ENCODE data around the gene FAM151B.

The FAM151B gene

GRCh38 chr5:80568251-80568650, 80.4 kb downstream of the FAM151B start:
- H3K27ac ChIP-seq: no peak overlapping the region
- no peak overlapping the region for H2AFZ ChIP-seq (ENCODE audit: low read depth)
- no peaks in the 10 kb centered on the region for H3K4me1 ChIP-seq (ENCODE audit: low read depth, poor library complexity, severe bottlenecking)
- H3K4me2 ChIP-seq: no peak overlapping the region
- H4K20me1 ChIP-seq (ENCODE audit: insufficient read depth): no peaks in the 10 kb centered on the region
- no peak overlapping the region for H3K9ac ChIP-seq
- TF ChIP-seq CTCF (conservative IDR thresholded peaks at IDR 0.05; ENCODE audit: low read depth, low read length): no peak
- no peaks in the 10 kb centered on the region for H3K36me3 ChIP-seq (ENCODE audit: insufficient read depth)
- no peaks in the 10 kb centered on the region for H3K79me2 ChIP-seq (ENCODE audit: insufficient read depth, low read depth)
- no peak overlapping the region for H3K4me3 ChIP-seq (IDR thresholded peaks at IDR 0.05; ENCODE audit: insufficient read depth, low read depth, low read length)
- H3K27me3 ChIP-seq (ENCODE audit: insufficient read depth, low read depth): no peaks in the 10 kb centered on the region

DNA sequence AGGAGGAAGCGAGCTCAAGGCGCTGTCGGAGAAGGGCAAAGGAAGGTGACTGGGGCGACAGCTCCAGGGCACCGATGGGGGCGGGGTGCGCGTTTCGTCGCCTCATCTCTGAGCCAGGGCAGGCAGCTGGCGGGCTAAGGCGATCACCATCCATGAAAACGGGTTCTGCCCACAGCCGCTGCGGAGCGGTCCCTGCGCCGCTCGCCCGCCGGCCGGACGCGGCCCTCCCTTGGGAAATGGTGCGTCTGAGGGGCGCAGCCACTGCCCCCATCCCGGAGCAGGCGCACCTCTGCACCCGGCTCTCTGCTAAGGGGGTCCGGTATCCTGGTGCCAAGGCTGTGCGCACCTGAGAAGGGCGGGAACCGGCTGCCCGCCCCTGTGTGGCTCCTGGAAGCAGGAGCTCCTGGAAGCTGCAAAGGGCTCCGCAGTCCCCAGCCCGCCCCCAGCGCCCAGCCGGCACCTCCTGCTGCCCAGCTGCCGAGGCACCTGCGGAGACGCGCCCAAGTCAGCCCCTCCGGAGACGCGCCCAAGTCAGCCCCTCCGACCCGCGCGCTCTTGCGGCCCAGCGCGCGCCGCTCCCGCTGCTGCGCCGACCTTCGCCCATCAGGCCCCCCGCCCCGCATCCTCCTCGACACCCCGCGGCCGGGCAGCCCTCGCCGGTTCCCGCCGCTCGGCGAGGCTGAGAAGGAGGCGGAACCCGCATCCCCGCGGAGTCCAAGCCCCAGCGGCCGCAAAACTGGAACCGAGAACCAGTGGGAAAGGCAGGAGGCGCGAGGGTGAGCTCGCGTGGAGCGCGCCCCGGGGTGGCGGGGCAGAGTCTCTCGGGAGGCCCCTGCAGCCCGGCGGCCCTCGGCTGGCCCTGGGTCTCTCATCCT, 81.4 kb downstream of the FAM151B start:
- H3K27me3 ChIP-seq (ENCODE audit: insufficient read depth, low read depth): no peaks in the 10 kb centered on the region
- TF ChIP-seq CTCF (conservative IDR thresholded peaks at IDR 0.05; ENCODE audit: low read depth, low read length): no peak
- H3K4me2 ChIP-seq: no peak overlapping the region
- H3K36me3 ChIP-seq (ENCODE audit: insufficient read depth): no peaks in the 10 kb centered on the region
- no peak overlapping the region for H3K9ac ChIP-seq
- no peaks in the 10 kb centered on the region for H3K79me2 ChIP-seq (ENCODE audit: insufficient read depth, low read depth)
- H3K4me1 ChIP-seq (ENCODE audit: low read depth, poor library complexity, severe bottlenecking): no peaks in the 10 kb centered on the region
- no peak overlapping the region for H3K27ac ChIP-seq
- H2AFZ ChIP-seq (ENCODE audit: low read depth): no peak overlapping the region
- no peak overlapping the region for H3K4me3 ChIP-seq (IDR thresholded peaks at IDR 0.05; ENCODE audit: insufficient read depth, low read depth, low read length)
- H4K20me1 ChIP-seq (ENCODE audit: insufficient read depth): no peaks in the 10 kb centered on the region

- Histone ChIP-seq H4K20me1 (ENCODE audit: insufficient read depth) (no peaks in the 10 kb centered on the region), H3K4me1 (ENCODE audit: low read depth, poor library complexity, severe bottlenecking) (no peaks in the 10 kb centered on the region), H2AFZ (ENCODE audit: low read depth) (no peak within 1 kb of the TSS), H3K79me2 (ENCODE audit: insufficient read depth, low read depth) (no peaks in the 10 kb centered on the region), H3K27ac (no peak within 1 kb of the TSS), H3K27me3 (ENCODE audit: insufficient read depth, low read depth) (no peaks in the 10 kb centered on the region), H3K9ac (no peak within 1 kb of the TSS), H3K4me2 (no peak within 1 kb of the TSS), H3K4me3 (IDR thresholded peaks at IDR 0.05; ENCODE audit: insufficient read depth, low read depth, low read length) (no peak within 1 kb of the TSS), H3K36me3 (ENCODE audit: insufficient read depth) (no peaks in the 10 kb centered on the region)
- TF ChIP-seq CTCF (conservative IDR thresholded peaks at IDR 0.05; ENCODE audit: low read depth, low read length): no peak
Observed at GRCh38 chr5:80569961-80570786, 82.3 kb downstream of the FAM151B start, which contains the start of gene ANKRD34B. Gene ANKRD34B (minus strand): TSS chr5:80570280. CDS start chr5:80560019, 10,261 bp downstream.

DNA sequence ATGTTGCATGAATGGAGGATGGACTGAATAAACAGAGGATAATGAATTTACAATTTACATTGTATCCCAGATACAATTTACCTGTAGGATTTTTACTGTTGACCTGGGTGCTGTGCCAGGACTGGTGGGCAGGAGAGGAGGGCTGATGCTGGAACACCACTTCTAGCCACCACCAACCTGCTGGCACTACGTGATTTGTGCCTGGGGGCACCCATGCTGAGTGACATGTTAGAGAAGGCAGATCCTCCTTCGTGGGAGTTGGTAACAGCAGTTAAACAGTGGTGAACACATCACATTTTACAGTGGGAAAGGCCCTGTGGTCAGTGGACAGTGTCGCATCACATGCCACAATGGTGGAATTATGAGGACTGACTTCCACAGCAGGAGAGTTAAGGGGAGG, 85.2 kb downstream of the FAM151B start:
- no peaks in the 10 kb centered on the region for H3K4me1 ChIP-seq (ENCODE audit: low read depth, poor library complexity, severe bottlenecking)
- H3K4me2 ChIP-seq: no peak overlapping the region
- no peaks in the 10 kb centered on the region for H3K27me3 ChIP-seq (ENCODE audit: insufficient read depth, low read depth)
- no peak for TF ChIP-seq CTCF (conservative IDR thresholded peaks at IDR 0.05; ENCODE audit: low read depth, low read length)
- no peaks in the 10 kb centered on the region for H4K20me1 ChIP-seq (ENCODE audit: insufficient read depth)
- no peak overlapping the region for H3K9ac ChIP-seq
- no peak overlapping the region for H3K4me3 ChIP-seq (IDR thresholded peaks at IDR 0.05; ENCODE audit: insufficient read depth, low read depth, low read length)
- H3K36me3 ChIP-seq (ENCODE audit: insufficient read depth): no peaks in the 10 kb centered on the region
- no peaks in the 10 kb centered on the region for H3K79me2 ChIP-seq (ENCODE audit: insufficient read depth, low read depth)
- no peak overlapping the region for H3K27ac ChIP-seq
- H2AFZ ChIP-seq (ENCODE audit: low read depth): no peak overlapping the region

Measured in KMS-11 (cell line).